GM12892 (cell line): Measurements from ENCODE around the gene CEBPE.

Experiments
- DNase-seq: peaks from one replicate; pipeline ENCODE4 v3.0.0; 2011; ENCODE audit not compliant: insufficient read length
- FAIRE-seq: peaks from 2 replicates; lab custom pipeline; 2011; peaks lifted over from hg19 to GRCh38; lab: Jason Lieb, UNC
- POLR2A ChIP-seq: IDR thresholded peaks from 2 replicates; pipeline ENCODE4 v1.6.1; 2011; ENCODE audit warnings: low read depth, low read length, control low read depth
- POLR2AphosphoS5 ChIP-seq: IDR thresholded peaks from 2 replicates; pipeline ENCODE4 v1.6.1; 2011; ENCODE audit warnings: low read depth, low read length, control low read depth
- TAF1 ChIP-seq: IDR thresholded peaks from 2 replicates; pipeline ENCODE4 v1.6.1; 2011; ENCODE audit warnings: low read depth, mild to moderate bottlenecking, control low read depth, low read length, borderline replicate concordance

CEBPE gene

DNA sequence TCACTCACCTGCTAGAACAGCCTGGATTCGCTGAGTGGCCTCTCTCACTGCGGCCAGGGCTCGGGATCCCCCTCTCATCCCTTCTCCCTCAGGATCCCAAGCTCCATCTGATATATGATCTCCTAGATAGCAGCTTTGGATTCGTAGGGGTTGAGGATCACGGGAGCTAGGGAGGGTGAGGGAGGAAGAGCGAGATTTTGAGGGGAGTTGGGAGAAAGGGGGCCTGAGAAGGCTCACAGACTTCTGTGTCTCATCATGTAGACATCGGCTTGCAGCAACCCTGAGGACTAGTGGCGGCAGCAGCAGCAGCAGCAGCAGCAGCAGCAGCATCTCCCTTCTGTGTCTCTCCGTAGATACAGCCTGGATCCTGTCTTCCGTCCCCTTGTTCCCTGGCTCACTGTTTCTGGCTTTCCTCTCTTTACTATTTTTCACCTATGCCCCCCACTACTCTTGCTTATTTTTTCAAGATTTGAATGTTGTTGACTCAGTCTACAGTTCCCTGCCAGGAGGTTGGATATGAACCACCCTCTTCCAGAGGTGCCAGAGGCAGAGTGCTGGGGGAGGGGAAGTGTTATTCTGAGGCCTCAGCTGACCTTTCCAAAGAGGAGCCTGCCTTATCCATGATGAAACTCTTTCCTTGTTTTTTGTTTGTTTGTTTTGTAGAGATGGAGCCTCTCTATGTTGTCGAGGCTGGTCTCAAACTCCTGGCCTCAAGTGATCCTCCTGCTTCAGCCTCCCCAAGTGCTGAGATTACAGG lies 14.3 kb downstream of the CEBPE start, which contains the start of gene CIROP:
CIROP (minus strand) TSS at position 399 of the 757 bp plus-strand sequence; CDS start at position 330, 69 bp downstream.
- no peak for FAIRE-seq
- no peak for TF ChIP-seq TAF1
- no peak for DNase-seq

DNA sequence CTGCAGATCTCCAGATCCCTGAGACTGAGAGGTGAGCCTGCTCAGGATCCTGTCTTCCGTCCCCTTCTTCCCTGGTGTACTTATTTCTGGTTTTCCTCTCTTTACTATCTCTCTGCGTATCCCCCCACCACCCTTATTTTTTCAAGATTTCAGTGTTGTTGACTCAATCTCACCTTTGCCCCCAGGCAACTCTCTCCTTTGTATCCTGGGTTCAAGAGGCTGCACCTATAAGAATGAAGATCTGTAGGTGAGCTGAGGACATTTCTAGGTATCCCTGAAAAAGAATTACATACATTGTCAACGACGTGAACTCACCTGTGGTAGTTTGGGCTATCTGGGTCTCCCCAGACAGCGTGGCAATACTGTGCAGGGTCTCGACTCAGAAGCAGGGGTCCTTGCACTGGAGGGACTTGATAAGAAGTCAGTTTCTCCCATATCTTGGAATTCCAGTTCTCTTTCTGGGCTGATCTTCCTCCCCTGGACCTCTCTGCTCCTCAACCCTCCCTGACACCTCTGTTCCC lies 14.9 kb downstream of the CEBPE start:
- FAIRE-seq (no peak), DNase-seq (no peak)
- TF ChIP-seq TAF1, result no peak
- TF ChIP-seq POLR2A, result no peak
- TF ChIP-seq POLR2AphosphoS5, result no peak

DNA sequence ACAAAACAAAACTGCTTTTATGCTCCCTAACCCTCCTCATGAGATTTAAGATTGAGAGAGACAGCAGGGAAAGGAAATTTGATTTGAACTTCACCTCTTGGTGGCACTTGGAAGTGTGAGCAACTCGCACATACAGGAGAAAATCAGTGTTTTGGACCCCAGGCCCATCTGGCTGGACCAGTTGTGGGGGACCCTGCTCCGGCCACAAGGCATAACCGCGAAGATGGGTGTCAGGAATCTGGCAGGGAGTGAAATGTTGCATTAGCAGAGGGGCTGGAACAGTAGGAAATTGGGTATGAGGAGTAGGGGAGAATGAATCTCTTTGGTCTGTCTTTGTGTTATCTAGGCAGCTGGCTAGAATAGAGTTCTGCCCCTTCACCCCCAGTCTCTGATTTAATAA lies 15.5 kb downstream of the CEBPE start:
- TF ChIP-seq POLR2AphosphoS5, result no peak
- no peak for TF ChIP-seq POLR2A
- no peak for TF ChIP-seq TAF1
- FAIRE-seq, result no peak
- no peak for DNase-seq

GRCh38 chr14:23102801-23103200 lies 16.3 kb downstream of the CEBPE start:
- TF ChIP-seq POLR2AphosphoS5 (no peak), POLR2A (no peak), TAF1 (no peak)
- DNase-seq, result no peak
- FAIRE-seq, result no peak

- DNase-seq (no peak), FAIRE-seq (no peak)
- TF ChIP-seq POLR2A, result no peak
- no peak for TF ChIP-seq POLR2AphosphoS5
- TF ChIP-seq TAF1, result no peak
Measured at GRCh38 chr14:23101986-23102625, 16.9 kb downstream of the CEBPE start.

DNA sequence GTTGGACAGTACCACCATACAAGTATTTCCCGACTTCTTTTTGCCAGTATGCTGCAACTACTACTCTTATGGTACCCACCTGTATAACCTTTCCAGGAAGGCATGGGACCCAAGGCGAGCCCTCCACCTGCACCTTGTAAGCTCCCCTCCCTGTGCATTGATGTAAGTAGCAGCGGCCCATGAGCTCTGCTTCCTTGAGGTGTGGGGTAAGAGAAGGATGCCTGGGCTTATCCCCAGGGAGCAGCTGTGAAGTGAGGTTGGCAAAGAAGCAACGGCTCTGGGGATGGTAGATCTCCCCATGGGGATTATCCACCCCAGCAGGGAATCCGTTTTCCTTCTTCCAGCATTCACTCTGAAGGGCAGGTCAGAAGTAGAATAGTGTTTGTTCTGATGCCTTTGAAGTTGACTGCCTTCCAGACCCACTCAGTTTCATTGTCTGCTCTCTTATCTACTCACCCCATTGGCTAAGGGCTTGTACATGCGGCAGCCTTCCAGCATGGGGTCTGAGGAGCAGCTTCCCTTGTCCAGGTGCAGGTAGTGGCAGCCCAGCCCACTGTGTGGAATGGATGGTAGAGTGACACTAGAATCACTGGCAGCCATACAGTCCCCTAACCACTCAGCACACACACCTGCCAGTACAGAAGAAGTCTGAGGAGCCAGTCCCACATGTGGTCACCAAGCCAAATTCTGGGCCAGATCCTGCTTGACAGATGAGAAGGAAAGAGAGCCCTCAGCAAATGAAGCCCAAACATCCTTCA lies 17.7 kb downstream of the CEBPE start:
- no peak for DNase-seq
- TF ChIP-seq TAF1 (no peak), POLR2A (no peak), POLR2AphosphoS5 (no peak)
- FAIRE-seq, result no peak

- FAIRE-seq (no peak), DNase-seq (no peak)
- TF ChIP-seq POLR2A, result no peak
- TF ChIP-seq TAF1, result no peak
- no peak for TF ChIP-seq POLR2AphosphoS5
Measured at GRCh38 chr14:23099212-23099861, 19.7 kb downstream of the CEBPE start.

GRCh38 chr14:23097786-23098185 lies 21.3 kb downstream of the CEBPE start:
- TF ChIP-seq TAF1 (no peak), POLR2AphosphoS5 (no peak), POLR2A (no peak)
- DNase-seq (no peak), FAIRE-seq (no peak)

- FAIRE-seq (peak; percentile 91), DNase-seq (peak; percentile 88)
- peak; percentile 80 for TF ChIP-seq POLR2A
- peak; percentile 72 for TF ChIP-seq TAF1
- TF ChIP-seq POLR2AphosphoS5, result no peak; the same call in 1 of the 2 replicates
Measured at GRCh38 chr14:23095196-23096108, 23.6 kb downstream of the CEBPE start, which contains the start of gene C14orf119. Gene C14orf119 (plus strand): TSS chr14:23095505. CDS start chr14:23097659, 2,154 bp downstream.

GRCh38 chr14:23094666-23095195 lies 24.3 kb downstream of the CEBPE start, which contains the start of gene ACIN1:
Gene ACIN1 (minus strand): TSS chr14:23095136. CDS start chr14:23095112, 24 bp downstream.
- FAIRE-seq (no peak), DNase-seq (peak; percentile 53)
- TF ChIP-seq TAF1, result peak; percentile 90
- TF ChIP-seq POLR2AphosphoS5, result peak; percentile 80
- TF ChIP-seq POLR2A, result peak; percentile 72
